ENCODE measurements around the gene DFFB. TPM values are rescaled to one million over a fixed set of nuclear protein-coding genes. Genes with fewer than 3 reads are reported as not detected.
"Not testable (repeated sequence)": the region's sequence is repeated elsewhere in the genome, so short reads cannot be mapped to it uniquely, and the experiment has no call there.

Gene DFFB
- polyA plus RNA-seq, 1 experiment, result 6.1 TPM

DNA sequence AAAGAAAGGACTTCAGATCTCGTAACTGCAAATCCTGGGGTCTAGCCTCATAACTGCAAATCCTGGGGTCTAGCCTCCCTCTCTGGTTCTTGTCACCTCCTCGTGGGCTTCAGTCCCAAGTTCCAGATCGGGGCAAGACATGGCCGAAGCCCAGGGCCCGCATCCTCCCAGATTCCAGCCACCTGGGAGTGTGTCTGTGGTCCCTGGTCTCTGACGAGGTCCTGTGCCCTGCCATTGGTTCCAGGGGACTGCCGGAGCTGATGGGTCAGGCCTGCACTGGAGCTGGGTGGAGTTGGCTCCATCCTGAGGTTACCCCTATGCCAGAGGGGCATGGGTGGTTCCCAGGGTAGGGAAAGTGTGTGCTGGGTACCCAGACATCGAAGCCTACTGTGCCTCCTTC, 60.5 kb downstream of the DFFB start:
- CTCF ChIA-PET, result no interaction called here
- no peak for DNase-seq (ENCODE audit: low read depth)
- no peaks in the 10 kb centered on the region for H3K27me3 ChIP-seq (ENCODE audit: control insufficient read depth, insufficient read depth, low read length)
- TF ChIP-seq, protein P1, sequence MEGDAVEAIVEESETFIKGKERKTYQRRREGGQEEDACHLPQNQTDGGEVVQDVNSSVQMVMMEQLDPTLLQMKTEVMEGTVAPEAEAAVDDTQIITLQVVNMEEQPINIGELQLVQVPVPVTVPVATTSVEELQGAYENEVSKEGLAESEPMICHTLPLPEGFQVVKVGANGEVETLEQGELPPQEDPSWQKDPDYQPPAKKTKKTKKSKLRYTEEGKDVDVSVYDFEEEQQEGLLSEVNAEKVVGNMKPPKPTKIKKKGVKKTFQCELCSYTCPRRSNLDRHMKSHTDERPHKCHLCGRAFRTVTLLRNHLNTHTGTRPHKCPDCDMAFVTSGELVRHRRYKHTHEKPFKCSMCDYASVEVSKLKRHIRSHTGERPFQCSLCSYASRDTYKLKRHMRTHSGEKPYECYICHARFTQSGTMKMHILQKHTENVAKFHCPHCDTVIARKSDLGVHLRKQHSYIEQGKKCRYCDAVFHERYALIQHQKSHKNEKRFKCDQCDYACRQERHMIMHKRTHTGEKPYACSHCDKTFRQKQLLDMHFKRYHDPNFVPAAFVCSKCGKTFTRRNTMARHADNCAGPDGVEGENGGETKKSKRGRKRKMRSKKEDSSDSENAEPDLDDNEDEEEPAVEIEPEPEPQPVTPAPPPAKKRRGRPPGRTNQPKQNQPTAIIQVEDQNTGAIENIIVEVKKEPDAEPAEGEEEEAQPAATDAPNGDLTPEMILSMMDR (IDR thresholded peaks at IDR 0.05; ENCODE audit: insufficient read depth, low read depth, low read length), result no peak
- H3K4me3 ChIP-seq (ENCODE audit: low read depth, low read length), result no peak overlapping the region
- POLR2A ChIA-PET, result no interaction called here
- no peaks in the 10 kb centered on the region for H3K36me3 ChIP-seq (ENCODE audit: control insufficient read depth, insufficient read depth, low read length)

DNA sequence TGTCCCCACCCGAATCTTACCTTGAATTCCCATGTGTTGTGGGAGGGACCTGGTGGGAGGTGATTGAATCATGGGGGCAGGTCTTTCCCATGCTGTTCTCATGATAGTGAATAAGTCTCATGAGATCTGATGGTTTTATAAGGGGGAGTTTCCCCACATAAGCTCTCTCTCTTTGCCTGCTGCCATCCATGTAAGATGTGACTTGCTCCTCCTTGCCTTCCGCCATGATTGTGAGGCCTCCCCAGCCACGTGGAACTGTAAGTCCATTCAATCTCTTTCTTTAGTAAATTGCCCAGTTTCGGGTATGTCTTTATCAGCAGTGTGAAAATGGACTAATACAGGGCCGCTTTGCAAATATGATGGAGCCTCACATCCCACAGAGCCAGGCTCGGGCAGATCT, 61.1 kb downstream of the DFFB start:
- CTCF ChIA-PET; H3K4me3 ChIP-seq (ENCODE audit: low read depth, low read length); POLR2A ChIA-PET; H3K36me3 ChIP-seq (ENCODE audit: control insufficient read depth, insufficient read depth, low read length); DNase-seq (ENCODE audit: low read depth); H3K27me3 ChIP-seq (ENCODE audit: control insufficient read depth, insufficient read depth, low read length): not testable (repeated sequence)

DNA sequence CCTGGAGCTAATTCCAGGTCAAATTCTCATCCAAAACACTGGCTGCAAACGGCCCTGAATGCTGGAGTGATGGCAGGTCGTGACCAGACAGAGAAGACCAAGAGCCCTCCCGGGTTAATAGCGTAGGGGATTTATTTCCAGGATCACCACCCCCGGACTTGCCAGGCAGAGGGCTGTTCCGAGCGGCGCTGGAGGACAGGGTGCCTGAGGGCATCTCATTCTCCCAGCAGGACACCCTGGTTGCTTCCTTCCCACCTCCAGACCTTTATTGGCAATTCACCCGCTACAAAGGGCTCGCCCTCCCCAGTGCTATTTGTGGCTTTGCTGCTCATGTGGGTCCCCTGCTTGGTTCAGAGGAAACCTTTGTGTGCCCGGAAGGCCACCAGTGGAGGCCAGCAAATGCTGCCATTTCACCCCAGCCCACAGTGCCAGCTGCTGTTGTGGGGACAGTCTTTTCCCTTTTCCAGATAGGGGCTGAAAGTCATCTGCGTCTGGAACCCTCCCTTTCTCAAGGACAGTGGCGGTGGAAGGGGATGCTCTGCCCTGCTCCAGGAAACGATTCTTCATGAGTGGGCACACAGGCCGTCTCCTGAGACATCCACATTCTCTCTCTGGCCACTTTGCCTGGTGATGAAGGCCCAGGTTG, 61.8 kb downstream of the DFFB start:
- no peaks in the 10 kb centered on the region for H3K27me3 ChIP-seq (ENCODE audit: control insufficient read depth, insufficient read depth, low read length)
- TF ChIP-seq, protein P1 (IDR thresholded peaks at IDR 0.05; ENCODE audit: insufficient read depth, low read depth, low read length), result no peak

DNA sequence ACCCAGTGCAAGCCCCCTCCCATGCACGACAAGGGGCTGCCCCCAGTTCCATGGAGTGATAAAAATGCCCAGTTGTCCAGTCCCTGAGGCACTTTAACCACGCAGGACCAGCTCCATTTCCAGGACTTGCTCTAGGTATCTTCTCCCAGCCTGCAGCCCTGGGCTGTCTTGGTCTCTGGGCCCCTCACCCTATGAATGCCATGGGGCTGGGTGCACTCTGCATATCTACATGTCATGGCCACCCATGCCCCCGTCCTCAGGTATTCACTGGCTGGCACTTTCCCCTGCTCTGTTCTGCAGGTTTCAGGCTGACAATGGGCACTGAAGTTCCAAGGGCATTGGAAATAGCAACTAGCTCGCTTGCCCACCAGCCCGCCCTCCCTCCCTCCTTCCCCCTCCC, 62.4 kb downstream of the DFFB start:
- POLR2A ChIA-PET, result interaction anchor here (0.7 kb wide), 1 partner anchor 8 kb away, joined by 3 read pairs; no protein-coding TSS in a partner anchor
- CTCF ChIA-PET, result no interaction called here
- TF ChIP-seq, protein P1 (IDR thresholded peaks at IDR 0.05; ENCODE audit: insufficient read depth, low read depth, low read length), result no peak
- Histone ChIP-seq H3K36me3 (ENCODE audit: control insufficient read depth, insufficient read depth, low read length) (no peaks in the 10 kb centered on the region), H3K4me3 (ENCODE audit: low read depth, low read length) (no peak overlapping the region), H3K27me3 (ENCODE audit: control insufficient read depth, insufficient read depth, low read length) (no peaks in the 10 kb centered on the region)
- no peak for DNase-seq (ENCODE audit: low read depth)

More for the DNA sequence above, 61.8 kb downstream of the DFFB start:
- DNase-seq (ENCODE audit: low read depth), result no peak
- no peaks in the 10 kb centered on the region for H3K36me3 ChIP-seq (ENCODE audit: control insufficient read depth, insufficient read depth, low read length)
- no peak overlapping the region for H3K4me3 ChIP-seq (ENCODE audit: low read depth, low read length)
- ChIA-PET CTCF (no interaction called here), POLR2A (no interaction called here)

DNA sequence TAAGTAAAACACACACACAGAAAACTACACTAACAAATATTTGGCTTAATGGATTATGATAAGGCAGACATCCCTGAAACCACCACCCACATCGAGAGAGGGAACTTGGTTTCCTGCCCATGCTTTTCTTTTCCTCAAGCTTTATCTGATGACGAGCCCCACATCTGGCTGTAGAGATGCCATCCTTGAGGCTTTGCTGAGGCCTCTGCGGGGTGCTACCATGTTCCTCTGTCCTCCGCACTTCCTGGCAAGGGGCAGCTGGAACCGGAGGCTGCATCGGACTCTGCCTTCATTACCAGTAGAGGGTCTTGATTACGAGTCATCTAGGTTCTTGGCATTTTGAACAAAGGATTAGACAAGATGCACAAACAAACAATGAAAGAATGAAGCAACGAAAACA, 64.5 kb downstream of the DFFB start:
- Histone ChIP-seq H3K4me3 (ENCODE audit: low read depth, low read length) (no peak overlapping the region), H3K27me3 (ENCODE audit: control insufficient read depth, insufficient read depth, low read length) (no peaks in the 10 kb centered on the region), H3K36me3 (ENCODE audit: control insufficient read depth, insufficient read depth, low read length) (no peaks in the 10 kb centered on the region)
- DNase-seq (ENCODE audit: low read depth), result no peak
- ChIA-PET CTCF (no interaction called here), POLR2A (no interaction called here)
- TF ChIP-seq, protein P1 (IDR thresholded peaks at IDR 0.05; ENCODE audit: insufficient read depth, low read depth, low read length), result no peak

DNA sequence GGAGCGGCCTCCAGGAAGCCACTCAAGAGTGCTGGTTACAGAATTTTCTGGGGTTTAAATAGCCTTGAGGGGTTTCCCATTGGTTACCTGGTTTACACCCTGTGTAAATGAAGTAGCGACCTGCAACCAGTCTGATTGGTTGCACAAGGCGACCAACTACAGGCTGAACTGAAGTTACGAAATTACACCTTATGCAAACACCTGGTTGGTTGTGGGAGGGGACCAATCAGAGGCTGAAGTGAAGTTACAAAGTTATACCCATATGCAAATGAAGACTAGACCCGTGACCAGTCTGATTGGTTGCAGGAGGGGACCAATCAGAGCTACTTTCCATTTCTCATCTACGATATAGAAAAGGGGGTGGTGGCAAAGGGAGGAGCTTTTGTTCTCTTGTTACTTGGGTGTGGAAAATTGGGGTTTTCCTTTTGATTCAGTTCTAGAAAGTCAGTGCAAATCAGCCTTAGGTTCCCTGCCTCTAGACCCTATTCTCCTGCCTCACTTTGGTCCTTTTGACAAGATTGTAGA, 65.0 kb downstream of the DFFB start:
- no peak overlapping the region for H3K4me3 ChIP-seq (ENCODE audit: low read depth, low read length)
- TF ChIP-seq, protein P1 (IDR thresholded peaks at IDR 0.05; ENCODE audit: insufficient read depth, low read depth, low read length), result no peak
- ChIA-PET POLR2A (no interaction called here), CTCF (no interaction called here)
- DNase-seq (ENCODE audit: low read depth), result no peak
- no peaks in the 10 kb centered on the region for H3K27me3 ChIP-seq (ENCODE audit: control insufficient read depth, insufficient read depth, low read length)
- no peaks in the 10 kb centered on the region for H3K36me3 ChIP-seq (ENCODE audit: control insufficient read depth, insufficient read depth, low read length)

Data from BJ (cell line).